Fibroblast of the aortic adventitia (primary cell): ENCODE measurements around the gene SYTL3. TPM values are rescaled to one million over a fixed set of nuclear protein-coding genes. Genes with fewer than 3 reads are reported as not detected.

Experiments used
- DNase-seq: peaks from one replicate; pipeline ENCODE4 v3.0.0-alpha.2; 2010; ENCODE audit warnings: low read depth
- H3K4me3 ChIP-seq: 2 replicates; pipeline ENCODE4 v1.5.1; 2011; ENCODE audit warnings: low read depth, mild to moderate bottlenecking, control low read depth, low read length, moderate library complexity
- CTCF ChIP-seq: IDR thresholded peaks from 2 replicates; pipeline ENCODE4 v1.5.1; 2011; ENCODE audit warnings: mild to moderate bottlenecking, low read length, control low read depth, inconsistent platforms; ENCODE audit not compliant: insufficient read depth
- total RNA-seq: library from RNA; depleted of rRNA; stranded (reverse); fragments of >200 nt; gene quantifications from 2 replicates; pipeline ENCODE4 v1.2.3, GENCODE V29; 2012; ENCODE audit warnings: low replicate concordance

The SYTL3 gene
- total RNA-seq, 1 donor: 1.9 TPM

- TF ChIP-seq CTCF: no peak
- no peak for DNase-seq
- peak overlapping the region; percentile 28 for H3K4me3 ChIP-seq
Measured at GRCh38 chr6:158662607-158662953, 12.7 kb downstream of the SYTL3 start.

DNA sequence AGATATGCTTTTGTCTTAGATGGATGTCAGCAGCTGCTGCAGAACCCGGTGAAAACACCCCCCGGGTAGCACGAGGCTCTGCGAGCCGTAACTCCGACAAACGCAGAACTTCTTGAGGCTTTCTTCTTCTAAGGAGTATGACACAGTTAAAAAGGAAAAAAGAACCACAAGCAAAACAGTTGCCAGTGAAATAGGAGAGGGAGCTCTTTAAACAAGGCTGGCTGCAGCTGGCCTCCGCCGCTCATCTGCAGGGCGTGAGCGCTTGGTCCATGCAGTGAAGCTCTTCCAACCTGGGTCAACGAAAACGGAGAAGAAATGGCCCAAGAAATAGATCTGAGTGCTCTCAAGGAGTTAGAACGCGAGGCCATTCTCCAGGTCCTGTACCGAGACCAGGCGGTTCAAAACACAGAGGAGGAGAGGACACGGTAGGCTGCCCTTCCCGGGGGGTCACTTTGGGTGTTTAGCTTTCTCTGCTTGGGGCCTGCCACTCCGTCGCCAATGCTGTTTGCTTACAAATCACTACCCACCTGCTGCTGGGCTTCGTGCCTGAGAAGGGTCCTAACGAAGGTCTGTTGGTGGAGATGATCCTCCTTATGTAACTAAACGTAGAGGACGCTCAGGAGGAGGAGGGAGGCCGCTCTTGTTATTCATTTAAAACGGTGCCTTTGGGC lies 13.2 kb downstream of the SYTL3 start:
- peak; percentile 88 for DNase-seq
- TF ChIP-seq CTCF: no peak

DNA sequence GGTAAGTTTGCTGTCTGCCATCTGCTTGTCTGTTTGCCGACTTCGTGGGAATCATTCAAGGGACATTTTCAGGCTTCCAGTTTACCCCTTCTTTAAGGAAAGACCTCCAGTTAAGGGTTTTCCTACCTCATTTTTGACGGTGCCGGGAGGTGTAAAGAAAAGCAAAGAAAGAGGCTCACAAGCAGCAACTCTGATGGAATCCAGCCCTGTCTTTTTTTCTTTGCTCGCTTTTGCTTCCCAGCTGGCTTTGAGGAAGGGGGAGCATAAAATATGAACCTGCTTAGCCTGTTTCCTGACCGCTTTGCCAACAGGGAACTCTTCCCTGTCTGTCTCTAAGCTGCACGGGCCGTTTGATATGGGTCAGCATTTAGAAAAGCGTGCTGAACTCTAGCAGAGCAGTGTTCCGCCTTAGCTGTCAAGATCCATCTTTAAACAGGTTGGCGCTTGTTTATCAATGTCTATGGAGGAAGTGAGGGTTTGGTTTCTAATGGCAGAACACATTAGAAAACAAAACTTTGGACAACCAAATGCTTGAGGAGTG lies 13.8 kb downstream of the SYTL3 start:
- DNase-seq: no peak
- TF ChIP-seq CTCF: no peak
- H3K4me3 ChIP-seq: no peak overlapping the region

More for the DNA sequence above, 13.2 kb downstream of the SYTL3 start:
- peak overlapping the region; percentile 28 for H3K4me3 ChIP-seq

DNA sequence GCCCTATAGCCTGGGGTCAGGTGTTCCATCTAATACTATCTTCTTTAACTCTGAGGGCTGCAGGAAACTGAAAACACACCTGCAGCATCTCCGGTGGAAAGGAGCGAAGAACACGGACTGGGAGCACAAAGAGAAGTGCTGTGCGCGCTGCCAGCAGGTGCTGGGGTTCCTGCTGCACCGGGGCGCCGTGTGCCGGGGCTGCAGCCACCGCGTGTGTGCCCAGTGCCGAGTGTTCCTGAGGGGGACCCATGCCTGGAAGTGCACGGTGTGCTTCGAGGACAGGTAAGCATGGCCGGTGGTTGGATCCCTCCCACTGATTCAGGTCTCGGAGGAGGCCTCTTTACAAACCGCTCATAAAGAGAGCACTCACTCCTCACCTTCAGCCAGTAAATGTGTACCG lies 15.5 kb downstream of the SYTL3 start:
- no peak overlapping the region for H3K4me3 ChIP-seq
- DNase-seq: no peak
- no peak for TF ChIP-seq CTCF

GRCh38 chr6:158666628-158667359 lies 16.9 kb downstream of the SYTL3 start:
- no peak overlapping the region for H3K4me3 ChIP-seq
- DNase-seq: peak; percentile 22
- no peak for TF ChIP-seq CTCF

- DNase-seq: no peak
- no peak overlapping the region for H3K4me3 ChIP-seq
- no peak for TF ChIP-seq CTCF
Measured at GRCh38 chr6:158667360-158667981, 17.6 kb downstream of the SYTL3 start.
